Testis (tissue), 2 donors: Measurements from ENCODE around the gene HRK.

Experiments used
- CTCF ChIP-seq, 3 experiments: fragments of 450-650 bp in 2 of 3; fragments of 200-600 bp in 1 of 3; sonication (generic) in 1 of 3; IDR thresholded peaks; one replicate each; pipeline ENCODE4 v1.5.1; 2016 to 2019; ENCODE audit warnings: antibody characterized with exemption in 3 of 3, mild to moderate bottlenecking in 2 of 3, moderate library complexity in 1 of 3
- POLR2A ChIP-seq: fragments of 450-650 bp; IDR thresholded peaks from one replicate; pipeline ENCODE4 v1.6.1; 2017; ENCODE audit warnings: antibody characterized with exemption, mild to moderate bottlenecking, moderate library complexity

- TF ChIP-seq CTCF (IDR thresholded peaks at IDR 0.05) (no peak), POLR2A (no peak)
These were observed 44.1 kb downstream of the HRK start for GRCh38 chr12:116837097-116837496.
